Uterus (tissue), 2 donors: ENCODE data around the gene OTOG.

Experiments
- POLR2A ChIP-seq, 2 donors: fragments of 450-650 bp; IDR thresholded peaks; one replicate each; pipeline ENCODE4 v1.6.1; 2016; ENCODE audit warnings: antibody characterized with exemption in 2 of 2, mild to moderate bottlenecking in 1 of 2, moderate library complexity in 1 of 2
- TF ChIP-seq, protein P1 (sequence below), 4 experiments: fragments of 200-600 bp in 2 of 4; fragments of 450-650 bp in 2 of 4; sonication (generic) in 2 of 4; IDR thresholded peaks; one replicate each; pipeline ENCODE4 v1.5.1; 2016 to 2019; ENCODE audit warnings: antibody characterized with exemption in 4 of 4, mild to moderate bottlenecking in 2 of 4, moderate library complexity in 1 of 4

DNA sequence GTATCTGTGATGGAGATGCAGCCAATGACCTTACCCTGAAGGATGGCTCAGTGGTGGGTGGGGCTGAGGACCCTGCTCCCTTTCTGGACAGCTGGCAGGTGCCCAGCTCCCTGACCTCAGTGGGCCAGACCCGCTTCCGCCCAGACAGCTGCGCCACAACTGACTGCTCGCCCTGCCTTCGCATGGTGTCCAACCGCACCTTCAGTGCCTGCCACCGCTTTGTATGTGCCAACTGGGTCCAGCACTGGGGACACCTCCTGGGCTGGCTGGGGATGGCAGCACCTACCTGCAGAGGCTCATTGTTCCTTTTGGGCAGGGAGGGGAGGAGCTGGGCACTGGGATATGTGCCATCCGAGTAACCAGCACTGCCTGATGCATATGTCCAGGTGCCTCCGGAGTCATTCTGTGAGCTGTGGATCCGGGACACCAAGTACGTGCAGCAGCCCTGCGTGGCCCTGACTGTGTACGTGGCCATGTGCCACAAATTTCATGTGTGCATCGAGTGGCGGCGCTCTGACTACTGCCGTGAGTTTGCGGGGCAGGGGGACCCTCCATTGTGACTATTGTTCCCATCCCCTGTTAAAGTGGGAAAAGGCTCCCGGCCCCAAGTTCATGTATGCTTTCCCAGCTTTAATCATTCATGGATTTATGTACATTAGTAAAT lies 84.8 kb downstream of the OTOG start:
- TF ChIP-seq, protein P1, sequence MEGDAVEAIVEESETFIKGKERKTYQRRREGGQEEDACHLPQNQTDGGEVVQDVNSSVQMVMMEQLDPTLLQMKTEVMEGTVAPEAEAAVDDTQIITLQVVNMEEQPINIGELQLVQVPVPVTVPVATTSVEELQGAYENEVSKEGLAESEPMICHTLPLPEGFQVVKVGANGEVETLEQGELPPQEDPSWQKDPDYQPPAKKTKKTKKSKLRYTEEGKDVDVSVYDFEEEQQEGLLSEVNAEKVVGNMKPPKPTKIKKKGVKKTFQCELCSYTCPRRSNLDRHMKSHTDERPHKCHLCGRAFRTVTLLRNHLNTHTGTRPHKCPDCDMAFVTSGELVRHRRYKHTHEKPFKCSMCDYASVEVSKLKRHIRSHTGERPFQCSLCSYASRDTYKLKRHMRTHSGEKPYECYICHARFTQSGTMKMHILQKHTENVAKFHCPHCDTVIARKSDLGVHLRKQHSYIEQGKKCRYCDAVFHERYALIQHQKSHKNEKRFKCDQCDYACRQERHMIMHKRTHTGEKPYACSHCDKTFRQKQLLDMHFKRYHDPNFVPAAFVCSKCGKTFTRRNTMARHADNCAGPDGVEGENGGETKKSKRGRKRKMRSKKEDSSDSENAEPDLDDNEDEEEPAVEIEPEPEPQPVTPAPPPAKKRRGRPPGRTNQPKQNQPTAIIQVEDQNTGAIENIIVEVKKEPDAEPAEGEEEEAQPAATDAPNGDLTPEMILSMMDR (IDR thresholded peaks at IDR 0.05), result no peak
- no peak for TF ChIP-seq POLR2A (IDR thresholded peaks at IDR 0.05)
